Measurements from ENCODE around the gene FBXW7. TPM values are rescaled to one million over a fixed set of nuclear protein-coding genes. Genes with fewer than 3 reads are reported as not detected.

Gene FBXW7
- total RNA-seq, 1 donor from 2014 or later = 42.2 TPM

DNA sequence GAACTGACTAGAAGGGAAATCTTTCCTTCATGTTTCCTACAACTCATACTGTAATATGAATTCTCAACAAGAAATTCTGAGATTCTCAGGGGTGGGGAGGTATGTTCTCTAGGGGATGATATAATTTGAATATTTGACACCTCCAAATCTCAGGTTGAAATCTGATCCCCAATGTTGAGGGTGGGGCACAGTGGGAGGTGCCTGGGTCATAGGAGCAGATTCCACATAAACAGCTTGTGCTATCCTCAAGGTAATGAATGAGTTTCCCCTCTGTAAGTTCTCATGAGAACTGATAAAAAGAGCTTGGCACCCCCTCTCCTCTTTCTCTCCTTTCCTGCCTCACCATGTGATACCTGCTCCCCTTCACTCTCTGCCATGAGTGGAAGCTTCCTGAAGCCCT lies 21.5 kb downstream of the FBXW7 start:
- intact Hi-C loops (cut with micrococcal nuclease) = no loop called here
- Mint-ChIP-seq H3K27ac (no peak overlapping the region), H3K4me3 (no peak overlapping the region), H3K9me3 (no peaks in the 10 kb centered on the region), H3K36me3 (ENCODE audit: low read depth) (peaks cover 13% of the 10 kb centered on the region), H3K27me3 (no peaks in the 10 kb centered on the region), H3K4me1 (peaks cover 27% of the 10 kb centered on the region)
- no peak for DNase-seq

DNA sequence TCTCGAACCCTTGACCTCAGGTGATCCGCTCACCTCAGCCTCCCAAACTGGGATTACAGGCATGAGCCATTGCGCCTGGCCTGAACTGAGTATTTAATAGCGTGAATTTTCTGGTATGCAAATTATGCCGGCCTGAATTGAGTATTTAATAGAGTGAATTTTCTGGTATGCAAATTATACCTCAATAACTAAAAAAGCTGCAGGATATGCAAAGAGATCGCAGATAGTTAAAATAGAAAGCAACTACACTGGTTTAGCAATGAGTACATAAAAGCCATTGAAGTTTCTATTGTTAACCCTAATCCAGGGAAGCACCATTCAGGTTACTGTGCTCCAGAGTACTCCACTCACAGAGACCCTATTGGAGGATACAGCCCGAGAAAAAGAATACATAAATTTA lies 22.8 kb downstream of the FBXW7 start:
- Mint-ChIP-seq H3K27me3 (no peaks in the 10 kb centered on the region), H3K4me3 (no peak overlapping the region), H3K36me3 (ENCODE audit: low read depth) (peaks cover 15% of the 10 kb centered on the region), H3K27ac (no peak overlapping the region), H3K9me3 (no peaks in the 10 kb centered on the region), H3K4me1 (peaks cover 27% of the 10 kb centered on the region)
- intact Hi-C loops (cut with micrococcal nuclease) = no loop called here
- no peak for DNase-seq

DNA sequence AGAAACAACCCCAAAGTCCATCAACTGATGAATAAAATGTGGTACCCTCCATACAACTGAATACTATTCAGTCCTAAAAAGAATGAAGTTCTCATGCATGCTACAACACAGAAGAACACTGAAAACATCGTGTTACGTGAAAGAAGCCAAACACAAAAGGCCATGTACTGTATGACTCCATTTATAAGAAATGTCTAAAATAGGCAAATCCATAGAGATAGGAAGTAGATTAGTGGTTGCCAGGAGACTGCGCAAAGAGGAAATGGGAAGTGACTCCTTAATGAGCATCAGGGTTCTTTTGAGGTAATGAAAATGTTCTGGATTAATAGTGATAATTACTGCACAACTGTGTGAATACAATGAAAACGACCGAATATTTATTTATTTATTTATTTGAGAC lies 23.4 kb downstream of the FBXW7 start:
- H3K27ac Mint-ChIP-seq = no peak overlapping the region
- DNase-seq = no peak
- intact Hi-C loops (cut with micrococcal nuclease) = no loop called here
- H3K36me3 Mint-ChIP-seq (ENCODE audit: low read depth) = peaks cover 18% of the 10 kb centered on the region
- peaks cover 30% of the 10 kb centered on the region for H3K4me1 Mint-ChIP-seq
- no peaks in the 10 kb centered on the region for H3K27me3 Mint-ChIP-seq
- no peaks in the 10 kb centered on the region for H3K9me3 Mint-ChIP-seq
- H3K4me3 Mint-ChIP-seq = no peak overlapping the region

GRCh38 chr4:152510349-152511147 lies 25.3 kb downstream of the FBXW7 start:
- H3K4me1 Mint-ChIP-seq = peaks cover 28% of the 10 kb centered on the region
- no peak overlapping the region for H3K27ac Mint-ChIP-seq
- no peaks in the 10 kb centered on the region for H3K27me3 Mint-ChIP-seq
- intact Hi-C loops (cut with micrococcal nuclease) = no loop called here
- no peak overlapping the region for H3K4me3 Mint-ChIP-seq
- H3K9me3 Mint-ChIP-seq = no peaks in the 10 kb centered on the region
- no peak for DNase-seq
- peaks cover 18% of the 10 kb centered on the region for H3K36me3 Mint-ChIP-seq (ENCODE audit: low read depth)

- no peaks in the 10 kb centered on the region for H3K9me3 Mint-ChIP-seq
- no peak overlapping the region for H3K4me3 Mint-ChIP-seq
- no peaks in the 10 kb centered on the region for H3K27me3 Mint-ChIP-seq
- peaks cover 17% of the 10 kb centered on the region for H3K36me3 Mint-ChIP-seq (ENCODE audit: low read depth)
- H3K27ac Mint-ChIP-seq = no peak overlapping the region
- H3K4me1 Mint-ChIP-seq = peaks cover 28% of the 10 kb centered on the region
- intact Hi-C loops (cut with micrococcal nuclease) = no loop called here
- no peak for DNase-seq
Measured at GRCh38 chr4:152509595-152510225, 26.2 kb downstream of the FBXW7 start.

GRCh38 chr4:152508818-152509217 lies 27.1 kb downstream of the FBXW7 start:
- no peak overlapping the region for H3K4me3 Mint-ChIP-seq
- no peak overlapping the region for H3K27ac Mint-ChIP-seq
- peaks cover 21% of the 10 kb centered on the region for H3K4me1 Mint-ChIP-seq
- intact Hi-C loops (cut with micrococcal nuclease) = no loop called here
- no peak for DNase-seq
- H3K36me3 Mint-ChIP-seq (ENCODE audit: low read depth) = peaks cover 15% of the 10 kb centered on the region
- H3K9me3 Mint-ChIP-seq = no peaks in the 10 kb centered on the region
- no peaks in the 10 kb centered on the region for H3K27me3 Mint-ChIP-seq

GRCh38 chr4:152508386-152508785 lies 27.5 kb downstream of the FBXW7 start:
- DNase-seq = no peak
- Mint-ChIP-seq H3K36me3 (ENCODE audit: low read depth) (peaks cover 15% of the 10 kb centered on the region), H3K27ac (no peak overlapping the region), H3K9me3 (no peaks in the 10 kb centered on the region), H3K27me3 (no peaks in the 10 kb centered on the region), H3K4me1 (peaks cover 21% of the 10 kb centered on the region), H3K4me3 (no peak overlapping the region)
- intact Hi-C loops (cut with micrococcal nuclease) = no loop called here

GRCh38 chr4:152503653-152504290 lies 32.1 kb downstream of the FBXW7 start:
- intact Hi-C loops (cut with micrococcal nuclease) = loop anchor here (5.0 kb wide), 2 partner anchors 34 to 46 kb away; partner anchors contain the start of gene FBXW7
- Mint-ChIP-seq H3K27me3 (no peaks in the 10 kb centered on the region), H3K9me3 (no peaks in the 10 kb centered on the region), H3K4me3 (no peak overlapping the region), H3K4me1 (peaks cover 19% of the 10 kb centered on the region), H3K27ac (no peak overlapping the region), H3K36me3 (ENCODE audit: low read depth) (peaks cover 4% of the 10 kb centered on the region)
- no peak for DNase-seq

DNA sequence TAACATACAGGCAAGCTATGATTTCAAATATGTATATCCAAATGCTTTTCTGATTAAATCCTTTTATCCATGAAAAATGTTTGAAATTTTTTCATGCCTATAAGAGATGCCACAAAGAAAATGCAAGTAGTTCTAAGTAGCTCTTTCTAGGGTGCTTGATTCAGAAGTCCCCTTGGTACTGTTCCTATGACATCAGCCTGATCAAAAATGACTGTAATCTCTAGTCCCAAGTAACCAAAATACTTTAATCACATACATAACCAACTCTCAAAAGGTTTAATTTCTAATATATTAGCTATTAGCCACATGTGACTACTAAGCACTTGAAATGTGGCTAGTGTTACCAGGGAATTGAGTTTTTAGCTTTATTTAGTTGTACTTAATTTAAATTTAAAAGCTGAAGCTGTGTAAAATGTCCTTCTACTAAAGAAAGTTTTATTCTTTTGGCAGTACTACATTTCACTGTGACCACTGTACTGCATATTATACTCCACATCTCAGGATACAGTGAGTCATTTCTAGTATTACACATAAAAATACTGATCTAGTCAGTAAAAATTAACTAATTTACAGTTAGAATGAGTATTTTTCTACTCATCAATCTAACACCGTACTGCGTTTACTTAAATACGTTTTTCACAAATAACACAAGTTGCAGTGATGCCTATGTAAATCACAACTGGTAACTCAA lies 33.9 kb downstream of the FBXW7 start:
- intact Hi-C loops (cut with micrococcal nuclease) = loop anchor here (1.0 to 5.0 kb wide), 4 partner anchors 35 to 233 kb away; partner anchors contain the start of gene FBXW7
- Mint-ChIP-seq H3K4me3 (no peak overlapping the region), H3K27ac (no peak overlapping the region), H3K9me3 (no peaks in the 10 kb centered on the region), H3K4me1 (peaks cover 24% of the 10 kb centered on the region), H3K36me3 (ENCODE audit: low read depth) (peaks cover 2% of the 10 kb centered on the region), H3K27me3 (no peaks in the 10 kb centered on the region)
- DNase-seq = no peak

GRCh38 chr4:152500800-152501434 lies 35.0 kb downstream of the FBXW7 start:
- no peaks in the 10 kb centered on the region for H3K27me3 Mint-ChIP-seq
- H3K27ac Mint-ChIP-seq = no peak overlapping the region
- peaks cover 3% of the 10 kb centered on the region for H3K36me3 Mint-ChIP-seq (ENCODE audit: low read depth)
- H3K9me3 Mint-ChIP-seq = no peaks in the 10 kb centered on the region
- H3K4me3 Mint-ChIP-seq = no peak overlapping the region
- peaks cover 26% of the 10 kb centered on the region for H3K4me1 Mint-ChIP-seq
- peak; percentile 92 for DNase-seq
- intact Hi-C loops (cut with micrococcal nuclease) = loop anchor here (1.0 to 5.0 kb wide), 4 partner anchors 36 to 234 kb away; partner anchors contain the start of gene FBXW7

- Mint-ChIP-seq H3K36me3 (ENCODE audit: low read depth) (peaks cover 3% of the 10 kb centered on the region), H3K27me3 (no peaks in the 10 kb centered on the region), H3K4me1 (peaks cover 31% of the 10 kb centered on the region), H3K4me3 (no peak overlapping the region), H3K9me3 (no peaks in the 10 kb centered on the region), H3K27ac (no peak overlapping the region)
- intact Hi-C loops (cut with micrococcal nuclease) = loop anchor here (2.0 to 5.0 kb wide), 3 partner anchors 37 to 235 kb away; partner anchors contain the start of gene FBXW7
- no peak for DNase-seq
Measured at GRCh38 chr4:152500275-152500674, 35.6 kb downstream of the FBXW7 start.

DNA sequence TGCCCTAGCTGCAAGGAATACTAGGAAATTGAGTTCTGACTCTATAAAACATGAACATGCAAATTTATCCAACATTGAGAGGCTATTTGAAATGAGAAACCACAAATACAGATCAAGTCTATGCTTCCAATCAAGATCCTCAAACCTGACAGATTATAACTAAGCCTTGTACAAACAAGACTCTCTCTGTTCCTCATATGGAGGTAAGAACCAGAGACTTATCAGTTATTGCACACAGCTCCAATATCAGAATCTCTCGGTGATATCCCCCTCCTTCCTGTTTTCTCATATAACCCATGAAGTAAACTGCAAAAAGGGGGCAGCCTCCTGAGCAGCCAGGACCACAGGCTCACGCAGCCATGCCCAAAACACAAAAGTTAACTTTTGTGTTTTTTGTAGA lies 36.5 kb downstream of the FBXW7 start:
- no peak overlapping the region for H3K27ac Mint-ChIP-seq
- H3K36me3 Mint-ChIP-seq (ENCODE audit: low read depth) = peaks cover 4% of the 10 kb centered on the region
- no peak for DNase-seq
- intact Hi-C loops (cut with micrococcal nuclease) = no loop called here
- H3K27me3 Mint-ChIP-seq = no peaks in the 10 kb centered on the region
- peaks cover 32% of the 10 kb centered on the region for H3K4me1 Mint-ChIP-seq
- no peak overlapping the region for H3K4me3 Mint-ChIP-seq
- no peaks in the 10 kb centered on the region for H3K9me3 Mint-ChIP-seq

GRCh38 chr4:152494020-152494419 lies 41.9 kb downstream of the FBXW7 start:
- intact Hi-C loops (cut with micrococcal nuclease) = no loop called here
- Mint-ChIP-seq H3K27ac (no peak overlapping the region), H3K36me3 (ENCODE audit: low read depth) (peaks cover 14% of the 10 kb centered on the region), H3K4me1 (peaks cover 45% of the 10 kb centered on the region), H3K4me3 (no peak overlapping the region), H3K27me3 (no peaks in the 10 kb centered on the region), H3K9me3 (no peaks in the 10 kb centered on the region)
- DNase-seq = no peak
